Right lobe of liver (tissue), 4 donors: Measurements from ENCODE around the gene GTF2IRD1.

Experiments used
- POLR2A ChIP-seq: fragments of 450-650 bp; IDR thresholded peaks from one replicate; pipeline ENCODE4 v1.6.1; 2017; ENCODE audit warnings: antibody characterized with exemption, mild to moderate bottlenecking
- TF ChIP-seq, protein P1 (sequence below), 4 donors: fragments of 200-600 bp in 3 of 4; fragments of 450-650 bp in 1 of 4; IDR thresholded peaks; one replicate each; pipeline versions ENCODE4 v1.5.1 to v1.8.0; 2016 to 2022; ENCODE audit warnings: antibody characterized with exemption in 4 of 4, mild to moderate bottlenecking in 2 of 4
- donor health status: DM: no; HTN: no; CAD: no.
- donor health status: DM: no; HTN: no; CAD: no.
- donor health status: DM: no; HTN: yes; CAD: no.

DNA sequence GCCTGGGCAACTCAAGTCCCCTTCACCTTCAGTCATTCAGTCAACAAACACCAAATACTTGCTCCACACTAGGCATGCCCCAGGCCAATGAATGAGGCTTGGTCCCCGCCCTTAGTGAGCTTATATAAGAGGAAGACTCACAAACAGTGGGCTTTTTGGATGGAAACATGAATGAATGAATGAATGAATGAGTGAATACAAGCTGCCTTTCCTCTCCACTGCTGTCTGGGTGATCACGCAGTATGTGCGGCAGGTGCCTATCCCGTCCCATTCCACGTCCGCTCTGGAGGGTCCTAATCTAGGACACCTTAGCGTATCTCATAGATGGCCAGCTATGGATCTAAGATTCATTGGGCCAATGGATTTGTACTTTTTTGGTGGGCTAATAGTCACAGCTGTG lies 184.0 kb downstream of the GTF2IRD1 start:
- TF ChIP-seq POLR2A, result no peak
- TF ChIP-seq, protein P1, sequence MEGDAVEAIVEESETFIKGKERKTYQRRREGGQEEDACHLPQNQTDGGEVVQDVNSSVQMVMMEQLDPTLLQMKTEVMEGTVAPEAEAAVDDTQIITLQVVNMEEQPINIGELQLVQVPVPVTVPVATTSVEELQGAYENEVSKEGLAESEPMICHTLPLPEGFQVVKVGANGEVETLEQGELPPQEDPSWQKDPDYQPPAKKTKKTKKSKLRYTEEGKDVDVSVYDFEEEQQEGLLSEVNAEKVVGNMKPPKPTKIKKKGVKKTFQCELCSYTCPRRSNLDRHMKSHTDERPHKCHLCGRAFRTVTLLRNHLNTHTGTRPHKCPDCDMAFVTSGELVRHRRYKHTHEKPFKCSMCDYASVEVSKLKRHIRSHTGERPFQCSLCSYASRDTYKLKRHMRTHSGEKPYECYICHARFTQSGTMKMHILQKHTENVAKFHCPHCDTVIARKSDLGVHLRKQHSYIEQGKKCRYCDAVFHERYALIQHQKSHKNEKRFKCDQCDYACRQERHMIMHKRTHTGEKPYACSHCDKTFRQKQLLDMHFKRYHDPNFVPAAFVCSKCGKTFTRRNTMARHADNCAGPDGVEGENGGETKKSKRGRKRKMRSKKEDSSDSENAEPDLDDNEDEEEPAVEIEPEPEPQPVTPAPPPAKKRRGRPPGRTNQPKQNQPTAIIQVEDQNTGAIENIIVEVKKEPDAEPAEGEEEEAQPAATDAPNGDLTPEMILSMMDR (IDR thresholded peaks at IDR 0.05), result no peak
